NB4 (cell line): Measurements from ENCODE around the gene PDE4D.

Experiments used
- DNase-seq: peaks from one replicate; pipeline ENCODE4 v3.0.0; 2010; ENCODE audit warnings: low read depth
- H3K4me3 ChIP-seq: one replicate; pipeline ENCODE4 v1.5.1; 2011; ENCODE audit warnings: mild to moderate bottlenecking, low read depth, low read length, moderate library complexity
- CTCF ChIP-seq: IDR thresholded peaks from one replicate; pipeline ENCODE4 v1.5.1; 2012; ENCODE audit warnings: low read depth, low read length
- MAX ChIP-seq: IDR thresholded peaks from 2 replicates; pipeline ENCODE4 v1.6.1; 2011; ENCODE audit warnings: low read depth, low read length
- MYC ChIP-seq: IDR thresholded peaks from 2 replicates; pipeline ENCODE4 v1.6.1; 2011; ENCODE audit warnings: low read depth, low read length
- POLR2A ChIP-seq: IDR thresholded peaks from 2 replicates; pipeline ENCODE4 v1.6.1; 2011; ENCODE audit warnings: mild to moderate bottlenecking; ENCODE audit not compliant: insufficient read length; ENCODE audit errors: extremely low read depth

The PDE4D gene

GRCh38 chr5:59568161-59568560, 325.4 kb downstream of the PDE4D start:
- TF ChIP-seq CTCF = no peak
- no peak for TF ChIP-seq MYC
- no peak for TF ChIP-seq MAX
- TF ChIP-seq POLR2A = no peak
- H3K4me3 ChIP-seq = no peak overlapping the region
- no peak for DNase-seq

- no peak overlapping the region for H3K4me3 ChIP-seq
- no peak for DNase-seq
- TF ChIP-seq MYC (no peak), POLR2A (no peak), CTCF (no peak), MAX (no peak)
These were observed 328.0 kb downstream of the PDE4D start for GRCh38 chr5:59565551-59565950.

- TF ChIP-seq MYC (no peak), MAX (no peak), CTCF (no peak), POLR2A (no peak)
These were observed 328.6 kb downstream of the PDE4D start for GRCh38 chr5:59564895-59565294.

GRCh38 chr5:59562756-59563389, 330.7 kb downstream of the PDE4D start:
- no peak for TF ChIP-seq MYC
- no peak for TF ChIP-seq POLR2A
- 0 out of 2 replicates have a peak, but pooled peaks have one; percentile 39 for TF ChIP-seq MAX
- no peak for TF ChIP-seq CTCF
- H3K4me3 ChIP-seq = no peak overlapping the region
- DNase-seq = peak; percentile 57

More at GRCh38 chr5:59564895-59565294, 328.6 kb downstream of the PDE4D start:
- no peak overlapping the region for H3K4me3 ChIP-seq
- no peak for DNase-seq

GRCh38 chr5:59560553-59560952, 333.0 kb downstream of the PDE4D start:
- no peak overlapping the region for H3K4me3 ChIP-seq
- no peak for DNase-seq
- TF ChIP-seq CTCF (no peak), MYC (no peak), POLR2A (no peak), MAX (no peak)
